K562 (cell line): Measurements from ENCODE around the gene ADAD1. TPM values are rescaled to one million over a fixed set of nuclear protein-coding genes. Genes with fewer than 3 reads are reported as not detected.

ENCODE experiments used
- ATAC-seq: fragments of 200-7000 bp; cut with Tn5 transposase; 3 replicates; pipeline ENCODE4 v1.9.1; 2020; ENCODE audit warnings: moderate library complexity
- BruUV-seq: library from RNA; stranded (reverse); fragments of 400-500 nt; replicated peaks from 2 replicates; lab custom pipeline; 2021; lab: Mats Ljungman, UMichigan
- CTCF ChIA-PET: fragments of 300-600 bp; formaldehyde crosslinking; extraction: SDS; loops from one replicate; lab custom pipeline; 2021; ENCODE audit warnings: low intra/inter-chr PET ratio; lab: Yijun Ruan, JAX
- POLR2A ChIA-PET: fragments of 300-600, 350-650 bp; sonication (Branson Sonifier 250); formaldehyde crosslinking; extraction: SDS; loops from one replicate; lab custom pipeline; 2021; ENCODE audit warnings: antibody characterized with exemption, inconsistent platforms; lab: Yijun Ruan, JAX
- DNase-seq, 4 experiments: peaks; one replicate each; pipeline versions ENCODE4 v3.0.0 to v3.0.0-alpha.2; 2011 to 2018; ENCODE audit warnings: low spot score in 3 of 4, mixed read lengths in 3 of 4; ENCODE audit errors: extremely low read depth in 1 of 4
- FAIRE-seq: peaks from 2 replicates; lab custom pipeline; 2011; peaks lifted over from hg19 to GRCh38; lab: Jason Lieb, UNC
- H2AFZ ChIP-seq: 2 replicates; pipeline ENCODE4 v1.6.0; 2011; ENCODE audit warnings: low read depth, low read length, control low read depth, inconsistent platforms
- H3K27ac ChIP-seq: fragments of 200-600 bp; 3 replicates; pipeline ENCODE4 v1.8.0; 2011; ENCODE audit warnings: low read depth, mild to moderate bottlenecking, control low read depth, inconsistent platforms, low read length, moderate library complexity, mixed read lengths; ENCODE audit errors: extremely low read depth
- H3K27me3 ChIP-seq, 2 experiments: fragments of 300-600 bp in 1 of 2; 2 replicates in 1 of 2; 3 replicates in 1 of 2; pipeline versions ENCODE4 v1.6.0 to v1.8.0; 2011; ENCODE audit warnings: inconsistent platforms in 2 of 2, low read length in 2 of 2, mild to moderate bottlenecking in 1 of 2, mixed read lengths in 1 of 2, moderate library complexity in 1 of 2; ENCODE audit not compliant: control insufficient read depth in 2 of 2, insufficient read depth in 2 of 2
- H3K36me3 ChIP-seq: fragments of 300-600 bp; 3 replicates; pipeline ENCODE4 v1.8.0; 2011; ENCODE audit warnings: mild to moderate bottlenecking, low read length, inconsistent platforms; ENCODE audit not compliant: control insufficient read depth, insufficient read depth
- H3K4me1 ChIP-seq, 2 experiments: fragments of 200-600 bp in 1 of 2; replicated peaks in 1 of 2; 2 replicates in 1 of 2; 3 replicates in 1 of 2; pipeline versions ENCODE4 v1.5.1 to v1.8.0; 2011; ENCODE audit warnings: inconsistent platforms in 2 of 2, low read length in 2 of 2, mild to moderate bottlenecking in 1 of 2, mixed read lengths in 1 of 2, moderate library complexity in 1 of 2; ENCODE audit not compliant: control insufficient read depth in 2 of 2, insufficient read depth in 2 of 2
- H3K4me2 ChIP-seq: 2 replicates; pipeline ENCODE4 v1.6.1; 2011; ENCODE audit warnings: low read length, control low read depth, inconsistent platforms, mixed read lengths; ENCODE audit not compliant: insufficient read depth
- H3K4me3 ChIP-seq: fragments of 200-600 bp; sonication (generic), shearing (Covaris generic); 2 replicates; pipeline ENCODE4 v1.5.1; 2016; ENCODE audit warnings: control low read depth, inconsistent platforms
- H3K79me2 ChIP-seq: fragments of 200-600 bp; 3 replicates; pipeline ENCODE4 v1.8.0; 2011; ENCODE audit warnings: low read length, inconsistent platforms; ENCODE audit not compliant: control insufficient read depth, insufficient read depth
- H3K9ac ChIP-seq, 2 experiments: 2 replicates each; pipeline versions ENCODE4 v1.6.0 to v1.6.1; 2011; ENCODE audit warnings: low read depth in 2 of 2, low read length in 2 of 2, control low read depth in 1 of 2, inconsistent platforms in 1 of 2, mild to moderate bottlenecking in 1 of 2, mixed read lengths in 1 of 2; ENCODE audit not compliant: insufficient read depth in 1 of 2
- H3K9me1 ChIP-seq: one replicate; pipeline ENCODE4 v1.6.0; 2011; ENCODE audit warnings: inconsistent platforms, mild to moderate bottlenecking, low read length, moderate library complexity; ENCODE audit not compliant: control insufficient read depth, insufficient read depth
- H3K9me3 ChIP-seq: replicated peaks from 2 replicates; pipeline ENCODE4 v1.5.1; 2011; ENCODE audit warnings: low read depth, low read length, inconsistent platforms; ENCODE audit not compliant: control insufficient read depth, insufficient read depth
- H4K20me1 ChIP-seq: replicated peaks from 2 replicates; pipeline ENCODE4 v1.6.1; 2011; ENCODE audit warnings: low read length, inconsistent platforms, mixed read lengths; ENCODE audit not compliant: control insufficient read depth, insufficient read depth
- DDX20 ChIP-seq: fragments of 450-650 bp; IDR thresholded peaks from 2 replicates; pipeline ENCODE4 v1.6.1; 2016; ENCODE audit warnings: missing genetic modification characterization, low read depth, mild to moderate bottlenecking, missing compliant biosample characterization, moderate library complexity
- ELF1 ChIP-seq: fragments of 200-800 bp; sonication (Bioruptor generic); IDR thresholded peaks from 2 replicates; pipeline ENCODE4 v1.6.1; 2016; ENCODE audit warnings: missing genetic modification characterization, missing compliant biosample characterization
- KDM2B ChIP-seq: fragments of 250-450 bp; sonication (Bioruptor Pico); IDR thresholded peaks from 2 replicates; pipeline ENCODE4 v1.8.0; 2021; ENCODE audit warnings: mild to moderate bottlenecking, moderate library complexity
- MTA3 ChIP-seq: fragments of 450-650 bp; formaldehyde crosslinking; IDR thresholded peaks from 2 replicates; pipeline ENCODE4 v1.6.1; 2017; ENCODE audit warnings: mild to moderate bottlenecking, borderline replicate concordance
- POLR3G ChIP-seq: IDR thresholded peaks from 2 replicates; pipeline ENCODE4 v1.6.1; 2011; ENCODE audit not compliant: insufficient read length, insufficient replicate concordance; ENCODE audit errors: extremely low read depth
- WGBS: fragments of 100-300 bp; shearing (Covaris generic); methylation state at CpG from one replicate; pipeline ENCODE4 v1.1.6; 2016; ENCODE audit warnings: low coverage, mixed read lengths; ENCODE audit not compliant: insufficient coverage; ENCODE audit errors: missing lambda C conversion rate; 5-methylcytosine and 5-hydroxymethylcytosine counted together
- in situ Hi-C: fragments of 300-500 bp; cut with MboI; formaldehyde crosslinking; loops from 4 replicates; pipeline ENCODE4 v1.15.0; 2018; ENCODE audit warnings: inconsistent platforms, mixed read lengths
- intact Hi-C: fragments of 100-400 bp; cut with micrococcal nuclease; formaldehyde crosslinking; loops from 2 replicates; pipeline ENCODE4 v1.14.2; 2022
- polyA plus RNA-seq, 8 experiments: library from polyadenylated mRNA; depleted of rRNA in 4 of 8; stranded (reverse) in 5 of 8; unstranded in 3 of 8; fragments of >200 nt; fragmentation: Nextera tagmentation in 2 of 8; fragmentation: Illumina TruSeq in 1 of 8; extraction: Ambion mirVana in 2 of 8; extraction: Trizol in 1 of 8; gene quantifications; 2 replicates each; pipeline versions ENCODE4 v1.2.1 to v1.2.3, GENCODE V29; 2011 to 2014; ENCODE audit warnings: inconsistent platforms in 1 of 8, missing spikeins in 1 of 8
- total RNA-seq, 7 experiments: library from RNA; depleted of rRNA in 6 of 7; stranded (reverse); fragments of >200 nt in 6 of 7; fragmentation: Illumina TruSeq in 2 of 7; extraction: Trizol in 2 of 7; gene quantifications; 2 replicates each; pipeline versions ENCODE4 v1.2.1 to v1.2.3, GENCODE V29; 2011 to 2021; ENCODE audit warnings: low replicate concordance in 1 of 7
- TF ChIP-seq, protein P1 (sequence below), 3 experiments: fragments of 200-800 bp in 1 of 3; fragments of 250-450 bp in 1 of 3; fragments of 450-650 bp in 1 of 3; sonication (Bioruptor Pico) in 1 of 3; sonication (Bioruptor generic) in 1 of 3; formaldehyde crosslinking in 1 of 3; IDR thresholded peaks; 2 replicates each; pipeline versions ENCODE4 v1.6.1 to v1.8.0; 2016 to 2022; ENCODE audit warnings: mild to moderate bottlenecking in 2 of 3, missing genetic modification characterization in 2 of 3, missing compliant biosample characterization in 1 of 3, moderate library complexity in 1 of 3
- TF ChIP-seq, protein P2 (sequence below): sonication (generic); formaldehyde crosslinking; IDR thresholded peaks from 2 replicates; pipeline ENCODE4 v1.8.1; 2023; ENCODE audit warnings: mild to moderate bottlenecking, missing genetic modification reagents
- TF ChIP-seq, protein P3 (sequence below): fragments of 250-450 bp; sonication (Bioruptor Pico); IDR thresholded peaks from 2 replicates; pipeline ENCODE4 v1.4.0; 2020; ENCODE audit warnings: mild to moderate bottlenecking
- TF ChIP-seq, protein P4 (sequence below): fragments of 450-650 bp; IDR thresholded peaks from 2 replicates; pipeline ENCODE4 v1.6.1; 2016; ENCODE audit warnings: low read depth, mild to moderate bottlenecking, moderate library complexity

ADAD1 gene
- total and polyA plus RNA-seq, 9 of the 15 experiments (the other 6 are each of a cell fraction or from before 2014, with no cell fraction given) = not detected

DNA sequence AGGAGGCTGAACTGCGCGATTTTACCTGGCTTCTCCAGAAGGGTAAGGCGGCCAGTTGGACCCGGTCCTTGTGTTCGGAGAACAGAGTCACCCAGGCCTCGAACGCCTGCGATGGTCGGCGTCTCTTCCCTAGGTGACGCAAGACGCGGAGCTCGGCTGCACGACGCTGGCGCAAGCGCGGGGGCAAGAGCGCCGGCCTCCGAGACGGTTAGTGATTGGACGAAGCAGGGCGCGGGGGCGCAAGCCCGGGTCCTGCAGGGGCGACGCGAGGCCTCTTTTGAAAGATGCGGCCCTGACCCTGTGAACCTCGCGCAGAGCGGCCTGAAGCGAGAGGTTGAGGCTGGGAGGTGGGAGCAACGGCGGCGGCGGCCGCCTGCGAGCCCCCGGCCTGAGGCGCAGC lies 428 bp downstream of the ADAD1 start:
- FAIRE-seq = no peak

More for the DNA sequence above, 428 bp downstream of the ADAD1 start:
- Histone ChIP-seq H3K4me1 (no peaks in the 10 kb centered on the region; a peak in 1 of 5 replicates), H3K27ac (no peak overlapping the region), H3K79me2 (no peaks in the 10 kb centered on the region), H3K4me3 (no peak overlapping the region), H3K27me3 (no peaks in the 10 kb centered on the region), H3K9ac (no peak overlapping the region), H4K20me1 (no peaks in the 10 kb centered on the region), H2AFZ (no peak overlapping the region), H3K36me3 (no peaks in the 10 kb centered on the region), H3K9me1 (no peaks in the 10 kb centered on the region), H3K9me3 (peaks cover 2% of the 10 kb centered on the region; the same call in 1 of the 2 replicates), H3K4me2 (no peak overlapping the region)
- intact Hi-C loops (no loop called here), in situ Hi-C loops (no loop called here)
- BruUV-seq = no TSS peak
- CTCF ChIA-PET = interaction anchor here (0.6 kb wide), 1 partner anchor 55 kb away, joined by 4 read pairs; no protein-coding TSS in a partner anchor
- TF ChIP-seq, protein P1, sequence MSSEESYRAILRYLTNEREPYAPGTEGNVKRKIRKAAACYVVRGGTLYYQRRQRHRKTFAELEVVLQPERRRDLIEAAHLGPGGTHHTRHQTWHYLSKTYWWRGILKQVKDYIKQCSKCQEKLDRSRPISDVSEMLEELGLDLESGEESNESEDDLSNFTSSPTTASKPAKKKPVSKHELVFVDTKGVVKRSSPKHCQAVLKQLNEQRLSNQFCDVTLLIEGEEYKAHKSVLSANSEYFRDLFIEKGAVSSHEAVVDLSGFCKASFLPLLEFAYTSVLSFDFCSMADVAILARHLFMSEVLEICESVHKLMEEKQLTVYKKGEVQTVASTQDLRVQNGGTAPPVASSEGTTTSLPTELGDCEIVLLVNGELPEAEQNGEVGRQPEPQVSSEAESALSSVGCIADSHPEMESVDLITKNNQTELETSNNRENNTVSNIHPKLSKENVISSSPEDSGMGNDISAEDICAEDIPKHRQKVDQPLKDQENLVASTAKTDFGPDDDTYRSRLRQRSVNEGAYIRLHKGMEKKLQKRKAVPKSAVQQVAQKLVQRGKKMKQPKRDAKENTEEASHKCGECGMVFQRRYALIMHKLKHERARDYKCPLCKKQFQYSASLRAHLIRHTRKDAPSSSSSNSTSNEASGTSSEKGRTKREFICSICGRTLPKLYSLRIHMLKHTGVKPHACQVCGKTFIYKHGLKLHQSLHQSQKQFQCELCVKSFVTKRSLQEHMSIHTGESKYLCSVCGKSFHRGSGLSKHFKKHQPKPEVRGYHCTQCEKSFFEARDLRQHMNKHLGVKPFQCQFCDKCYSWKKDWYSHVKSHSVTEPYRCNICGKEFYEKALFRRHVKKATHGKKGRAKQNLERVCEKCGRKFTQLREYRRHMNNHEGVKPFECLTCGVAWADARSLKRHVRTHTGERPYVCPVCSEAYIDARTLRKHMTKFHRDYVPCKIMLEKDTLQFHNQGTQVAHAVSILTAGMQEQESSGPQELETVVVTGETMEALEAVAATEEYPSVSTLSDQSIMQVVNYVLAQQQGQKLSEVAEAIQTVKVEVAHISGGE (CRISPR knock-in tag; IDR thresholded peaks at IDR 0.05) = no peak
- TF ChIP-seq, protein P2, sequence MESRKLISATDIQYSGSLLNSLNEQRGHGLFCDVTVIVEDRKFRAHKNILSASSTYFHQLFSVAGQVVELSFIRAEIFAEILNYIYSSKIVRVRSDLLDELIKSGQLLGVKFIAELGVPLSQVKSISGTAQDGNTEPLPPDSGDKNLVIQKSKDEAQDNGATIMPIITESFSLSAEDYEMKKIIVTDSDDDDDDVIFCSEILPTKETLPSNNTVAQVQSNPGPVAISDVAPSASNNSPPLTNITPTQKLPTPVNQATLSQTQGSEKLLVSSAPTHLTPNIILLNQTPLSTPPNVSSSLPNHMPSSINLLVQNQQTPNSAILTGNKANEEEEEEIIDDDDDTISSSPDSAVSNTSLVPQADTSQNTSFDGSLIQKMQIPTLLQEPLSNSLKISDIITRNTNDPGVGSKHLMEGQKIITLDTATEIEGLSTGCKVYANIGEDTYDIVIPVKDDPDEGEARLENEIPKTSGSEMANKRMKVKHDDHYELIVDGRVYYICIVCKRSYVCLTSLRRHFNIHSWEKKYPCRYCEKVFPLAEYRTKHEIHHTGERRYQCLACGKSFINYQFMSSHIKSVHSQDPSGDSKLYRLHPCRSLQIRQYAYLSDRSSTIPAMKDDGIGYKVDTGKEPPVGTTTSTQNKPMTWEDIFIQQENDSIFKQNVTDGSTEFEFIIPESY (CRISPR knock-in tag) = peak; percentile 89
- TF ChIP-seq ELF1 (no peak), DDX20 (tag) (no peak), KDM2B (CRISPR knock-in tag) (no peak), MTA3 (no peak), POLR3G (no peak)
- TF ChIP-seq, protein P3, sequence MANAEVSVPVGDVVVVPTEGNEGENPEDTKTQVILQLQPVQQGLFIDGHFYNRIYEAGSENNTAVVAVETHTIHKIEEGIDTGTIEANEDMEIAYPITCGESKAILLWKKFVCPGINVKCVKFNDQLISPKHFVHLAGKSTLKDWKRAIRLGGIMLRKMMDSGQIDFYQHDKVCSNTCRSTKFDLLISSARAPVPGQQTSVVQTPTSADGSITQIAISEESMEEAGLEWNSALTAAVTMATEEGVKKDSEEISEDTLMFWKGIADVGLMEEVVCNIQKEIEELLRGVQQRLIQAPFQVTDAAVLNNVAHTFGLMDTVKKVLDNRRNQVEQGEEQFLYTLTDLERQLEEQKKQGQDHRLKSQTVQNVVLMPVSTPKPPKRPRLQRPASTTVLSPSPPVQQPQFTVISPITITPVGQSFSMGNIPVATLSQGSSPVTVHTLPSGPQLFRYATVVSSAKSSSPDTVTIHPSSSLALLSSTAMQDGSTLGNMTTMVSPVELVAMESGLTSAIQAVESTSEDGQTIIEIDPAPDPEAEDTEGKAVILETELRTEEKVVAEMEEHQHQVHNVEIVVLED = no peak
- TF ChIP-seq, protein P4, sequence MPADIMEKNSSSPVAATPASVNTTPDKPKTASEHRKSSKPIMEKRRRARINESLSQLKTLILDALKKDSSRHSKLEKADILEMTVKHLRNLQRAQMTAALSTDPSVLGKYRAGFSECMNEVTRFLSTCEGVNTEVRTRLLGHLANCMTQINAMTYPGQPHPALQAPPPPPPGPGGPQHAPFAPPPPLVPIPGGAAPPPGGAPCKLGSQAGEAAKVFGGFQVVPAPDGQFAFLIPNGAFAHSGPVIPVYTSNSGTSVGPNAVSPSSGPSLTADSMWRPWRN = no peak
- DNase-seq = no peak
- POLR2A ChIA-PET = no interaction called here
- ATAC-seq = no peak
- WGBS = 90% methylated on average over 29 of the region's 44 CpGs
